Astrocyte of the cerebellum (primary cell): ENCODE measurements around the gene BCL3.

Experiments used
- DNase-seq: peaks from one replicate; pipeline ENCODE4 v3.0.0-alpha.2; 2011; ENCODE audit warnings: low read depth
- H3K4me3 ChIP-seq: 2 replicates; pipeline ENCODE4 v1.5.1; 2011; ENCODE audit warnings: mild to moderate bottlenecking, low read depth, low read length, moderate library complexity
- in situ Hi-C: cut with HindIII; loops from 2 replicates; pipeline ENCODE4 v1.10.0; 2017; ENCODE audit warnings: low sequenced_read_pairs
- TF ChIP-seq, protein P1 (sequence below): IDR thresholded peaks from 2 replicates; pipeline ENCODE4 v1.5.1; 2012; ENCODE audit warnings: low read length, low read depth, moderate library complexity, mild to moderate bottlenecking; ENCODE audit errors: missing control alignments

BCL3 gene

DNA sequence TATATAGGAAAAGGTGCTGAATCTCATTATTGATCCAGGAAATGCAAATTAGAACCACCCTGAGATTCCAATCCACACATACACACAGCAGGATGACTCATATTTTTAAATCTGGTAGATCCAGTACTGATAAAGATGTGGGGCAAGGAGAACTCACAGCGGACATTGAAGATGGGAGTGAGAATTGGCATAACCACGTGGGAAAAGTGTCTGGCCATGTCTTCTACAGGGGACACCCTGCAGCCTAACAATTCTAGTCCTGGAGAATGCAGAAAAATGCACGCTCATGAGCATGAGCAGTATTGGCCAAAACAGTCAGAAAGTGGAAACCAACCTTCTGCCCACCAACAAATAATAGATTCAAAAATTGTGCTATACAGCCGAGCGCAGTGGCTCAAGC lies 13.5 kb upstream of the BCL3 start:
- no peak overlapping the region for H3K4me3 ChIP-seq
- DNase-seq: no peak
- in situ Hi-C loops: loop anchor here (10.0 kb wide), 1 partner anchor 220 kb away; the partner anchor contains the start of gene CLPTM1
- TF ChIP-seq, protein P1, sequence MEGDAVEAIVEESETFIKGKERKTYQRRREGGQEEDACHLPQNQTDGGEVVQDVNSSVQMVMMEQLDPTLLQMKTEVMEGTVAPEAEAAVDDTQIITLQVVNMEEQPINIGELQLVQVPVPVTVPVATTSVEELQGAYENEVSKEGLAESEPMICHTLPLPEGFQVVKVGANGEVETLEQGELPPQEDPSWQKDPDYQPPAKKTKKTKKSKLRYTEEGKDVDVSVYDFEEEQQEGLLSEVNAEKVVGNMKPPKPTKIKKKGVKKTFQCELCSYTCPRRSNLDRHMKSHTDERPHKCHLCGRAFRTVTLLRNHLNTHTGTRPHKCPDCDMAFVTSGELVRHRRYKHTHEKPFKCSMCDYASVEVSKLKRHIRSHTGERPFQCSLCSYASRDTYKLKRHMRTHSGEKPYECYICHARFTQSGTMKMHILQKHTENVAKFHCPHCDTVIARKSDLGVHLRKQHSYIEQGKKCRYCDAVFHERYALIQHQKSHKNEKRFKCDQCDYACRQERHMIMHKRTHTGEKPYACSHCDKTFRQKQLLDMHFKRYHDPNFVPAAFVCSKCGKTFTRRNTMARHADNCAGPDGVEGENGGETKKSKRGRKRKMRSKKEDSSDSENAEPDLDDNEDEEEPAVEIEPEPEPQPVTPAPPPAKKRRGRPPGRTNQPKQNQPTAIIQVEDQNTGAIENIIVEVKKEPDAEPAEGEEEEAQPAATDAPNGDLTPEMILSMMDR: no peak

DNA sequence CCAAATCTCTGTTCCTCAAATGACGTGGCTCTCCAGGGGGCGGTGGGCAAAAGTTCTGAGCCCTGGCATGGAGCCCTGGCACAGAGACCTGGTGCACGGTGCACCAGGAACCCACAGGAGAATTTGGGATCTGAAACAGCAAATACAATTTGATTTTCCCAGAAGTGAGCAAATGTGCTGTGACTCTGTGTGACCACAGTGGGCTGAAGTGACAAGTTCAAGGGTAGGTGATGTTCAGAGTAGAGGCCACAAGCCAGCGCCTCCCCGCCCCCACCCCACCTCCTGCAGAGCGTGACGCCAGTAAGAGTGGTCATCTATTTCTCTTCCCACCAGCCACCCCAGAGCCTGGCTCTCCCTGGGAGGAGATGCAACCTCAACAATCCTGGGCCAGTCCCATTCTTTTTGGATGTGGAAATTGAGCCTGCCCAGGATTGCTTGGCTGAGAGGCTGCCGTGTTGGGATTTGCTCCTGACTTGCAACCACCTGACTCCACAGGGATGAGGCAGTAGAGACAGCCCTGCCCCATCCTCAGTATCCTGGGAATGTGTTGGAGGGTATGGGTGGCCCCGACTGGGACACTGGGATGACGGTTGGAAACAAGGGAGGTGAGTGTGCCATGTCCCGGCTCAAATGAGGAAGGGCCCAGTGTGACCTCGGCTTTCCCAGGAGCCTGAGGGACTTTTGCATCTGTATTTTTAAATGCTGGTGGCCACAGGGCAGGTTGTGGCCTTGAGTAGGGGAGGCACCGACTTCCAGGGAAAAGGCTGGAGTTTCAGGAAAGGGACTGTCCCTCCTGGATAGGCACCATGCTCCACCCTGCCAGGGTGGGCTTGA lies 11.1 kb upstream of the BCL3 start:
- in situ Hi-C loops: loop anchor here (10.0 kb wide), 1 partner anchor 217 kb away; the partner anchor contains the start of gene CLPTM1
- TF ChIP-seq, protein P1: no peak
- DNase-seq: peak; percentile 59
- H3K4me3 ChIP-seq: no peak overlapping the region

DNA sequence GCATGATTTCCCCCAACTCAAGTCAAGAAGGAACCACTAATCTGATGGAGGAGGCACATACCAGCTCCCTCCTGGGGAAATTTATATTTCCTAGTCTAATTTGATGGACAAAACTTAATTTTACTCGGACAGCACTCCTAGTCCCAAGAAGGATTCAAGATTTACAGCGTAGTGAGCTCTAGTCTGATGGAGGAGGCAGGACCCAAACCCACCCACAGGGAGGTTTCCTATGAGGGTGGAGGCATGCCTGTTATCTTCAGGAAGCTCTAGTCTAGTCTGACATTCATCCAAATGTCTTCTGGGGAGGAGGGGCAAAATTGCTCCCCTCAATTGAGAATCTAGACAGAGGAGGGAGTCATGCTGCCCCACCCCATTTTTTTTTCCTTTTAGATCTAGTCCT lies 10.4 kb upstream of the BCL3 start:
- no peak overlapping the region for H3K4me3 ChIP-seq
- in situ Hi-C loops: loop anchor here (10.0 kb wide), 1 partner anchor 217 kb away; the partner anchor contains the start of gene CLPTM1
- no peak for DNase-seq
- TF ChIP-seq, protein P1: no peak

DNA sequence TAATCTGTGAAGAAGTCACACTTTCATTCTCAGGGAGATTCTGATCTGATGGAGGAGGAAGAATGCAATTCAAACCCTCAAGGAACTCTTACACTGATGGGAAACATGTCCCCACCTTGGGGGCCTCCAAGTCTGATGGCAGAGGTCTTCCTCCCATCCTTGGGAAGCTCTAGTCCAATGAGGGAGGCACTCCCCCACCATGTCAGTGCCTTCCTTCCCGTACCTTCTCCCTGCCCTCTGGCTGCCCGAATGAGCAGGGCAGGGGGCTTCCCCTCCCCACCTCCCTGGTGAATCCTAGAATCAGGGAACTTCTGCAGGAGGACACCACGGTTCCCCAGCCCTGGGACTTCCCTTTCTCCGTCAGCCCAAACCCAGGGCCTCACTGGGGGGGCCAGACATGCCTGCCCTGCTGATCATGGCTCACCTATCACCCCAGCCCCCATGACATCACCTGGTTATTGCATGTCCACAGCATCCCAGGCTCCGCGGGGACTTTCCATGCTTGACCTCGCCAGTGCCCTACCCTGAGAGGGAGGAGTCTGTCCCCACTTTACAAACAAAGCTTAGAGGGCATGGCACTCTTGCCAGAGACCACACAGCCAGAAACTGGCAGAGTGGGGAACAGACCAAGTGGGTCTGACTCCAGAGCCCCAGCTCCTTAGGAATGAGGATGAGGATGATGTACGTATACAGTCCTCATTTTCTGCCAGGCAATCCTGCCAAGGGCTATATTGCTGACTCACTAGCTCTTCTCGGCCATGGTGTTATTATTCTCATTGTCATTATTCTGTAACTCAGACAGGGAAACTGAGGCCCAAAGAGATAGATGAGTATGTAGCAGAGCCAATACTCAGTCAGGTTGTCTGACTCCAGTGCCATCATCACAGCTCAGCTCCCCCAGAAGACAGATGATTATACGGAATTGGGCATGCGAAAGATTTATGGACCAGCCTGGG lies 9.6 kb upstream of the BCL3 start:
- TF ChIP-seq, protein P1: no peak
- in situ Hi-C loops: loop anchor here (10.0 kb wide), 1 partner anchor 216 kb away; the partner anchor contains the start of gene CLPTM1
- no peak for DNase-seq
- H3K4me3 ChIP-seq: no peak overlapping the region

DNA sequence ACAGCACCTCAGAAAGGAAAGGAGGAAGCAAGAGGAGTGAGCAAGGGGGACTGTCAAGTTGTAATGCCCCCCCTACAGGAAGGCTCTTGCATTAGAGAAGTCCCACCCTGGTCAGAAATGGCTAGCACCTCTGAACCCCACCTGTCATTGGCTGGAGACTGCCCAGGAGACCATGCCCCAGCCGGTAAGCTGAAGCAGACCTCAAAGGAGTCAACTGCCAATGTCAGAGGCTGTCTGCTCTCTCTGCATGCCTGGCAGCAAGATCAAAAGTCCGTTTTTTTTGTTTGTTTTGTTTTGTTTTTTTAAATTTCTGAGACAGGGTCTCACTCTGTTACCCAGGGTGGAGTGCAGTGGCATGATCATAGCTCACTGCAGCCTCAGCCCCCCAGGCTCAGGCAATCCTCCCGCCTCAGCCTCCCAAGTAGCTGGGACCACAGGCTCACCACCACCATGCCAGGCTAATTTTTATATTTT lies 8.1 kb upstream of the BCL3 start:
- TF ChIP-seq, protein P1: peak; percentile 24
- no peak overlapping the region for H3K4me3 ChIP-seq
- in situ Hi-C loops: no loop called here
- no peak for DNase-seq

DNA sequence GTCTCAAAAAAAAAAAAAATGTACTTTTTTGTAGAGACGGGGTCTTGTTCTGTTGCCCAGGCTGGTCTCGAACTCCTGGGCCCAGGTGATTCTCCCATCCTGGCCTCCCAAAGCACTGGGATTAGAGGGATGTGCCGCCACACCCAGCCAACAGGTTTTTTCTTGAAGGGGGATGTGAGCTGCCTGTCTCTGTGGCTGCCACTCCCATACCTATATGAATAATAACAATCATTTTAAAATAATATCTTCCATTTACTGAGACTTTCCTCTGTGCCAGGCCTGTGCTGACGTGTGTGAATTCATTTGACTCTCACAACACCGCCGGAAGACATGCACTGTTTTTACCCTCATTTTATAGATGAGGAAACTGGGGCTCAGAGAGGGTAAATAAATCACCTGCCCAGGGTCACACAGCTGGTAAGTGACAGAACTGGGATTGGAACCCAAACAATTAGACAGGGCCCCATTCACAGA lies 7.2 kb upstream of the BCL3 start:
- H3K4me3 ChIP-seq: no peak overlapping the region
- TF ChIP-seq, protein P1: no peak
- no peak for DNase-seq
- in situ Hi-C loops: no loop called here
